KMS-11 (cell line): Measurements from ENCODE around the gene TMEM179.

Experiments used
- H2AFZ ChIP-seq: fragments of 200-600 bp; sonication (generic); 2 replicates; pipeline ENCODE4 v1.6.1; 2016; ENCODE audit warnings: antibody characterized with exemption, mixed run types, low read depth
- H3K27ac ChIP-seq: fragments of 200-600 bp; sonication (generic); 2 replicates; pipeline ENCODE4 v1.6.1; 2016; ENCODE audit warnings: mild to moderate bottlenecking, mixed run types
- H3K27me3 ChIP-seq: fragments of 200-600 bp; sonication (generic); 2 replicates; pipeline ENCODE4 v1.6.1; 2017; ENCODE audit warnings: mild to moderate bottlenecking, low read depth, mixed run types, moderate library complexity; ENCODE audit not compliant: insufficient read depth
- H3K36me3 ChIP-seq: fragments of 200-600 bp; sonication (generic); 2 replicates; pipeline ENCODE4 v1.6.1; 2017; ENCODE audit warnings: mild to moderate bottlenecking, mixed run types; ENCODE audit not compliant: insufficient read depth
- H3K4me1 ChIP-seq: fragments of 200-600 bp; sonication (generic); 2 replicates; pipeline ENCODE4 v1.6.1; 2016; ENCODE audit warnings: mild to moderate bottlenecking, low read depth, mixed run types; ENCODE audit not compliant: poor library complexity, severe bottlenecking
- H3K4me2 ChIP-seq: fragments of 200-600 bp; sonication (generic); 2 replicates; pipeline ENCODE4 v1.7.0; 2016; ENCODE audit warnings: mild to moderate bottlenecking, mixed run types
- H3K4me3 ChIP-seq: fragments of 200-600 bp; sonication (generic); IDR thresholded peaks from 2 replicates; pipeline ENCODE4 v1.6.1; 2017; ENCODE audit warnings: low read depth, low read length, mixed read lengths; ENCODE audit not compliant: insufficient read depth
- H3K79me2 ChIP-seq: fragments of 200-600 bp; sonication (generic); 2 replicates; pipeline ENCODE4 v1.6.1; 2016; ENCODE audit warnings: low read depth, mixed run types; ENCODE audit not compliant: insufficient read depth
- H3K9ac ChIP-seq: fragments of 200-600 bp; sonication (generic); 2 replicates; pipeline ENCODE4 v1.6.1; 2016; ENCODE audit warnings: mild to moderate bottlenecking, mixed run types
- H4K20me1 ChIP-seq: fragments of 200-600 bp; sonication (generic); 2 replicates; pipeline ENCODE4 v1.6.1; 2016; ENCODE audit warnings: mild to moderate bottlenecking, mixed run types; ENCODE audit not compliant: insufficient read depth
- CTCF ChIP-seq: fragments of 200-600 bp; sonication (generic); conservative IDR thresholded peaks from 2 replicates; pipeline ENCODE4 v1.6.1; 2017; ENCODE audit warnings: low read depth, mild to moderate bottlenecking, antibody characterized with exemption, low read length, moderate library complexity, mixed read lengths

TMEM179 gene

GRCh38 chr14:104558231-104559027, 46.1 kb downstream of the TMEM179 start:
- H4K20me1 ChIP-seq: no peaks in the 10 kb centered on the region
- no peaks in the 10 kb centered on the region for H3K36me3 ChIP-seq
- H3K27me3 ChIP-seq: peaks cover 38% of the 10 kb centered on the region; the same call in 1 of the 2 replicates
- H3K27ac ChIP-seq: no peak overlapping the region
- no peak overlapping the region for H3K9ac ChIP-seq
- H2AFZ ChIP-seq: no peak overlapping the region
- TF ChIP-seq CTCF: no peak
- H3K79me2 ChIP-seq: no peaks in the 10 kb centered on the region
- no peaks in the 10 kb centered on the region for H3K4me1 ChIP-seq
- H3K4me2 ChIP-seq: no peak overlapping the region
- H3K4me3 ChIP-seq: no peak overlapping the region

- H3K4me3 ChIP-seq: no peak overlapping the region
- H3K4me2 ChIP-seq: no peak overlapping the region
- H2AFZ ChIP-seq: no peak overlapping the region
- H3K4me1 ChIP-seq: no peaks in the 10 kb centered on the region
- H4K20me1 ChIP-seq: no peaks in the 10 kb centered on the region
- no peaks in the 10 kb centered on the region for H3K36me3 ChIP-seq
- TF ChIP-seq CTCF: no peak
- H3K9ac ChIP-seq: no peak overlapping the region
- H3K27me3 ChIP-seq: peaks cover 44% of the 10 kb centered on the region
- H3K27ac ChIP-seq: no peak overlapping the region
- no peaks in the 10 kb centered on the region for H3K79me2 ChIP-seq
These were observed 46.8 kb downstream of the TMEM179 start for GRCh38 chr14:104557766-104558165.

- Histone ChIP-seq H3K27ac (no peak overlapping the region), H3K27me3 (peaks cover 50% of the 10 kb centered on the region), H3K36me3 (no peaks in the 10 kb centered on the region), H3K4me1 (no peaks in the 10 kb centered on the region), H4K20me1 (no peaks in the 10 kb centered on the region), H3K4me2 (no peak overlapping the region), H2AFZ (no peak overlapping the region), H3K4me3 (no peak overlapping the region), H3K79me2 (no peaks in the 10 kb centered on the region), H3K9ac (no peak overlapping the region)
- no peak for TF ChIP-seq CTCF
These were observed 47.5 kb downstream of the TMEM179 start for GRCh38 chr14:104557086-104557485.

- H3K4me1 ChIP-seq: no peaks in the 10 kb centered on the region
- no peaks in the 10 kb centered on the region for H4K20me1 ChIP-seq
- H3K27me3 ChIP-seq: peaks cover 48% of the 10 kb centered on the region
- H3K79me2 ChIP-seq: no peaks in the 10 kb centered on the region
- TF ChIP-seq CTCF: no peak
- no peak overlapping the region for H3K4me2 ChIP-seq
- H2AFZ ChIP-seq: no peak overlapping the region
- H3K27ac ChIP-seq: no peak overlapping the region
- no peaks in the 10 kb centered on the region for H3K36me3 ChIP-seq
- no peak overlapping the region for H3K4me3 ChIP-seq
- H3K9ac ChIP-seq: no peak overlapping the region
These were observed 48.1 kb downstream of the TMEM179 start for GRCh38 chr14:104556256-104557021.
